ENCODE data around the gene AKNAD1. TPM values are rescaled to one million over a fixed set of nuclear protein-coding genes. Genes with fewer than 3 reads are reported as not detected.

Gene AKNAD1
- total RNA-seq, 3 donors from 2014 or later: 0.60 TPM; not detected in 2

DNA sequence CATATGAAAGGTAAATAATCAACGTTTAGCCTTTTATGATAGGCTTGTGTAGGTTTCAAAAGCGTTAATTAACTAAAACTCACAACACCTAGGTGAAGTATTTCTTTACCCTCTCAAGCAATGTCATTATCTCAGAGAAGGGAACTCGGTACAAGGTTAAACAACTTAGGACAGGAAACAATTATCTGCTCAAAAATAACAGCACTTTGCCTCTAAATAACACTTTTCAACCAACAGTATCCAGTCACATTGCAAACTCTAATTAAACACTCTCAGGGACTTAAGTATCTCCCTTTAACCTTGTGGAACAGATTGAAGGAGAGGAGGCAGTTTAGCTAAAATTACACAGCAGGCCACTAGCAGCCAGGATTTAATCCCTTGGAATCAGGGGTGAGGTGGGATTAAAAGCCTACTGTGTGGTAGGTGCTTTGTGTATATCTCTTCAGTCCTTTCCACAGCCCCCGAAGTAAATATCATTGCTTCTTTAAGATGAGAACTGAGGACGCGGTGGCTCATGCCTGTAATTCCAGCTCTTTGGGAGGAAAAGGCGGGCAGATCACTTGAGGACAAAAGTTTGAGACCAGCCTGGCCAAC is 5.2 kb upstream of the AKNAD1 start:
- no peaks in the 10 kb centered on the region for H3K4me1 ChIP-seq (ENCODE audit: low read depth)
- H3K4me3 ChIP-seq: no peak overlapping the region
- TF ChIP-seq, protein P1, sequence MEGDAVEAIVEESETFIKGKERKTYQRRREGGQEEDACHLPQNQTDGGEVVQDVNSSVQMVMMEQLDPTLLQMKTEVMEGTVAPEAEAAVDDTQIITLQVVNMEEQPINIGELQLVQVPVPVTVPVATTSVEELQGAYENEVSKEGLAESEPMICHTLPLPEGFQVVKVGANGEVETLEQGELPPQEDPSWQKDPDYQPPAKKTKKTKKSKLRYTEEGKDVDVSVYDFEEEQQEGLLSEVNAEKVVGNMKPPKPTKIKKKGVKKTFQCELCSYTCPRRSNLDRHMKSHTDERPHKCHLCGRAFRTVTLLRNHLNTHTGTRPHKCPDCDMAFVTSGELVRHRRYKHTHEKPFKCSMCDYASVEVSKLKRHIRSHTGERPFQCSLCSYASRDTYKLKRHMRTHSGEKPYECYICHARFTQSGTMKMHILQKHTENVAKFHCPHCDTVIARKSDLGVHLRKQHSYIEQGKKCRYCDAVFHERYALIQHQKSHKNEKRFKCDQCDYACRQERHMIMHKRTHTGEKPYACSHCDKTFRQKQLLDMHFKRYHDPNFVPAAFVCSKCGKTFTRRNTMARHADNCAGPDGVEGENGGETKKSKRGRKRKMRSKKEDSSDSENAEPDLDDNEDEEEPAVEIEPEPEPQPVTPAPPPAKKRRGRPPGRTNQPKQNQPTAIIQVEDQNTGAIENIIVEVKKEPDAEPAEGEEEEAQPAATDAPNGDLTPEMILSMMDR (IDR thresholded peaks at IDR 0.05): no peak
- intact Hi-C loops (cut with DNase I, micrococcal nuclease): no loop called here
- H3K9me3 ChIP-seq: no peaks in the 10 kb centered on the region
- H3K36me3 ChIP-seq (ENCODE audit: low read depth): no peaks in the 10 kb centered on the region
- ATAC-seq (no peak), DNase-seq (no peak)

DNA sequence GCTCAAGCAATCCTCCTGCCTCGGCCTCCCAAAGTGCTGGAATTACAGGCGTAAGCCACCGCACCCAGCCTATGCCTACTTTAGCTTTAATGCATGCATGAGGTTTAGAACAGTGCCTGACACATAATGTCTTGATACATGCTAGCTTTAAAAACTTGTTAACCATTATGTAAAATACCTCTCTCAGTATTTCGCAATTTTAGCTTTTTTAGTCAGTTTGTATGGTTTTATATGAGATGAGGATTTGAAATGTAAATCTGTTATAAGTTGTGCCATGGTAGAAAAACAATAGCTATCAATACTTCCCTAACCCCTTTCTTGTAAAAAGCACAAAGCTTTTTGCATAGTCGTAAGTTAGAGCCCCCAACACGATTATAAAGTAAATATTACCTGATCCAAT is 4.7 kb upstream of the AKNAD1 start:
- Histone ChIP-seq H3K4me3 (no peak overlapping the region), H3K4me1 (ENCODE audit: low read depth) (no peaks in the 10 kb centered on the region), H3K9me3 (no peaks in the 10 kb centered on the region), H3K36me3 (ENCODE audit: low read depth) (no peaks in the 10 kb centered on the region)
- no peak for ATAC-seq
- intact Hi-C loops (cut with DNase I, micrococcal nuclease): no loop called here
- TF ChIP-seq, protein P1 (IDR thresholded peaks at IDR 0.05): no peak
- DNase-seq: no peak

DNA sequence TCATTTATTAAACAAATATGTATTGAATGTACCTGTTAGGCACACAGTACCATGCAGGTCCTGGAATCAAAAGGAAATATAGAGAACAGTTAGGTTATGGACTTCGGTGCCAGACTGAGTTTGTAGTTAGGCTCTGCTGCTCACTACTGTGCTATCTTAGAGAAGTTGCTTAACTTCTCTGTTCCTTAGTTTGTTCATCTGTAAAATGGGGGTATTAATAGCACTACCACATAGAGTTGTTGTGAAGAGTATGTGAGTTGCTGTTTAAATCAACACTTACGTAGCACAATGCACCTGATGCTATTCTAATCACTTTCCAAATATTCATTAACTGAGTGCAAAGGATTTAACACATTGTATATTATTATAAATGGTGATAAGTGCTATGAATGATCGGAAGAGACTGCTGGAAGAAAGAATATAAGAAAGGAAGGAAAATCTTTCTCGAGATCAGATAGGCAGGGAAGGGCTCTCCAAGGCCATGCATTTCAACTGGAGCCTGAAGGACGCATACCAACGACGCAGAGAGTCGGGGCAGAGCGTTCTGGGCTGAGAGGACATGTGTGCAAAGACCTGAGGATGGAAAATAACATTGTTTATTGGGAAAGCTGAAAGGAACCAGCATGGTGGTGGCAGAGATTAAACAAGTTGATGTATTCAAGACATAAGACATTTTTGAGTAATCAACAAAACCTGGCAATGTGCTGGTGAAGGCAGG is 3.5 kb upstream of the AKNAD1 start:
- ATAC-seq (no peak), DNase-seq (no peak)
- TF ChIP-seq, protein P1 (IDR thresholded peaks at IDR 0.05): no peak
- Histone ChIP-seq H3K4me1 (ENCODE audit: low read depth) (no peaks in the 10 kb centered on the region), H3K36me3 (ENCODE audit: low read depth) (no peaks in the 10 kb centered on the region), H3K4me3 (no peak overlapping the region), H3K9me3 (no peaks in the 10 kb centered on the region)
- intact Hi-C loops (cut with DNase I, micrococcal nuclease): no loop called here

DNA sequence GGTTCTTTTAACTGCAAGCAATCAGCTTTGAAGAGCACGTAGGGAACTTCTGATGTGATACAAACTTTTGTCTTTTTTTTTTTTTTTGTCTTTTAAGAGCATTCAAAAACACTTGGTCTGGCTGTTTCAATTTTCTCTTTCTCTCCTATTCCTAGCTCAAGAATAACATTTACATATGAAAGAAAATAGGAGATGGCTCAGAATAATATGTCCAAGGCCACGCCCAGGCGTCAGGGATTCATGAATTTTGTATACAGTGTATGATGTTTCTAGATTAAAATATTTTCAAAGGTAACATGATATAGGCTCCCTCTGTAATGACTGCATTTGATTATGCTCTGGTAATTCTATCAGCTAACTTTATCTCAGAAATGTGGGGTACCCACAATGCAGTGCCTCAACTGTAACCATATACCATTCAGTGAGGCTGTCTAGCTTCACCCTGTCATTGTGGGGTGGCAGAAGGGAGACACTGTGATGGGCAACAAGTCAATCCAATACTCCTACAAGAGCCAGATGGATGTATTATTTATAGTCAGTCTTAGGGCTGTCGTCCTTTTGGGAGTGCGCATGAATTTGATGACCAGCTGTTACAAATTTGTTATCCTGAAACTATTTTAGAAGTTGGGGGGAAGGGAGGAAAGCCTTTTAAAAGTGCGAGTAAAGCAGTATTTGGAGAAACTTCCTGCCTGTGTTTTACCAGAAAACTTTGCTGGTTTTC is 1.5 kb upstream of the AKNAD1 start:
- H3K4me3 ChIP-seq: no peak overlapping the region
- TF ChIP-seq, protein P1 (IDR thresholded peaks at IDR 0.05): no peak
- no peak for DNase-seq
- H3K4me1 ChIP-seq (ENCODE audit: low read depth): no peaks in the 10 kb centered on the region
- H3K9me3 ChIP-seq: no peaks in the 10 kb centered on the region
- no peak for ATAC-seq
- intact Hi-C loops (cut with DNase I, micrococcal nuclease): no loop called here
- H3K36me3 ChIP-seq (ENCODE audit: low read depth): no peaks in the 10 kb centered on the region

DNA sequence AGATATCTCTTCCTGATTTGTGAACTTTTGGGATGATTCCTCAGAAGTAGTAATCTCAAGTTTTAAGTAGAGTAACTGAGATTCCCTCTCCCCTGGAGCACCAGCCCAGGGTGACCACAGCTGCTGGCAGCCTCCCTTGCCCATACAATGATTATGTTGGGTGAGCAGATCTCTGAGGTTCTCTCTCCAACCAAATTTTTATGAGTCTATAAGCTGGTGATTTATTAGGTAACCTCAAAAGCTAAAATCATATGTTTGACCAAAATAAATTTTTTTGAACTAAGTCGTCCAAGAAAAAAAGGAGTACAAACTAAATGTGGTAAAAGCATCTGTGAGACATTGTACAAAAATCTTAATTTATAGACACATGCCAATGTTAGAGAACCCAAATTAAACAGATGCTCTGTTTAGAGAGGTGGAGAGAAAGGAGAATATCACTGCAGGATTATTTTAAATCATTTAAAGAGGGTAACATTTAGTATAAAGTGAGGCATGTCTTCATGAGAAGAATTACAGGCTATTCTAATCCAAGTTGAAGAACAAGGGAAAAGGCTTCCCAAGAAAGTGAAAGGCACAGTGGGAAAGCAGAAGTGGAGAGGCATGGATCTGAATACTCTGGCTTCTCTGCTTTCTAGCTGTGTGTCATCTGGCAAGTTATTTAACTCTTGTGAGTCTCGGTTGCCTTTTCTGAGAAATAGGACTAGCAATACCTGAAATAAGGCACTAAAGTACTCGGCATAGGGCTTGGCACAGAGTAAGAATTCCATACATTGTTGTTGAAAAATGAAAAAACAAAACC is 2.5 kb downstream of the AKNAD1 start:
- ATAC-seq: no peak

More for the DNA sequence above, 2.5 kb downstream of the AKNAD1 start:
- no peaks in the 10 kb centered on the region for H3K4me1 ChIP-seq (ENCODE audit: low read depth)
- no peak overlapping the region for H3K4me3 ChIP-seq
- no peaks in the 10 kb centered on the region for H3K36me3 ChIP-seq (ENCODE audit: low read depth)
- intact Hi-C loops (cut with DNase I, micrococcal nuclease): no loop called here
- DNase-seq: no peak
- TF ChIP-seq, protein P1 (IDR thresholded peaks at IDR 0.05): no peak
- H3K9me3 ChIP-seq: no peaks in the 10 kb centered on the region
